Stomach (tissue), 9 donors: ENCODE results near the gene FUT6. TPM values are rescaled to one million over a fixed set of nuclear protein-coding genes. Genes with fewer than 3 reads are reported as not detected.

Source experiments
- DNase-seq, 2 donors: peaks; one replicate each; pipeline versions ENCODE4 v3.0.0 to v3.0.0-alpha.2; 2013 to 2019
- H3K27ac ChIP-seq, 5 donors: fragments of 200-600 bp in 4 of 5; sonication (generic) in 4 of 5; one replicate each; pipeline ENCODE4 v1.5.1; 2013 to 2019; ENCODE audit warnings: mild to moderate bottlenecking in 1 of 5, moderate library complexity in 1 of 5
- H3K27me3 ChIP-seq, 3 donors: fragments of 200-600 bp; sonication (generic); one replicate each; pipeline ENCODE4 v1.5.1; 2017 to 2019; ENCODE audit warnings: mixed run types in 1 of 3
- H3K36me3 ChIP-seq, 4 donors: fragments of 200-600 bp; sonication (generic); 1 replicate in 3 of 4; 2 replicates in 1 of 4; pipeline ENCODE4 v1.5.1; 2016 to 2019
- H3K4me1 ChIP-seq, 4 donors: fragments of 200-600 bp; sonication (generic); one replicate each; pipeline ENCODE4 v1.5.1; 2016 to 2019
- H3K4me3 ChIP-seq, 4 donors: fragments of 200-600 bp; sonication (generic) in 3 of 4; one replicate each; pipeline ENCODE4 v1.5.1; 2016 to 2019; ENCODE audit warnings: mild to moderate bottlenecking in 1 of 4
- H3K9me3 ChIP-seq, 4 donors: fragments of 200-600 bp; sonication (generic); one replicate each; pipeline ENCODE4 v1.5.1; 2016 to 2019
- EP300 ChIP-seq: sonication (generic); formaldehyde crosslinking; IDR thresholded peaks from one replicate; pipeline ENCODE4 v1.6.1; 2017; ENCODE audit warnings: antibody characterized with exemption
- POLR2A ChIP-seq, 4 donors: fragments of 450-650 bp; IDR thresholded peaks; one replicate each; pipeline ENCODE4 v1.6.1; 2016; ENCODE audit warnings: antibody characterized with exemption in 4 of 4, control low read depth in 2 of 4, mild to moderate bottlenecking in 1 of 4, moderate library complexity in 1 of 4
- POLR2AphosphoS5 ChIP-seq, 3 donors: sonication (generic); formaldehyde crosslinking; IDR thresholded peaks; one replicate each; pipeline ENCODE4 v1.6.1; 2016; ENCODE audit warnings: antibody characterized with exemption in 3 of 3
- WGBS, 5 donors: extraction: QIAGEN DNeasy Blood & Tissue Kit in 3 of 5; methylation state at CpG; one replicate each; pipeline versions ENCODE4 v1.1.5 to v1.1.7; 2013 to 2018; 5-methylcytosine and 5-hydroxymethylcytosine counted together
- intact Hi-C: fragments of 100-400 bp; cut with DNase I; formaldehyde crosslinking; loops from one replicate; pipeline ENCODE4 v1.15.1; 2023; ENCODE audit warnings: low total_unique reads
- polyA plus RNA-seq, 3 donors: library from polyadenylated mRNA; stranded (reverse); fragments of 200-250 nt; gene quantifications; one replicate each; pipeline ENCODE4 v1.2.3, GENCODE V29; 2013
- total RNA-seq, 5 donors: library from RNA; depleted of rRNA; stranded (reverse); fragments of >200 nt; gene quantifications; one replicate each; pipeline versions ENCODE4 v1.1.0 to v1.2.3, GENCODE V29; 2014 to 2016
- TF ChIP-seq, protein P1 (sequence below), 7 experiments: fragments of 450-650 bp in 4 of 7; fragments of 200-600 bp in 3 of 7; sonication (generic) in 3 of 7; IDR thresholded peaks; one replicate each; pipeline ENCODE4 v1.5.1; 2016 to 2019; ENCODE audit warnings: antibody characterized with exemption in 7 of 7, control low read depth in 2 of 7, mild to moderate bottlenecking in 1 of 7
- donor health status: healthy with polysubstance abuse.
- donor health status: Bipolar disorder and iron deficiency.
- donor health status: healthy.

The FUT6 gene
- total and polyA plus RNA-seq, 8 donors = 0.18 to 105 (median 15.3) TPM; not detected in 5

DNA sequence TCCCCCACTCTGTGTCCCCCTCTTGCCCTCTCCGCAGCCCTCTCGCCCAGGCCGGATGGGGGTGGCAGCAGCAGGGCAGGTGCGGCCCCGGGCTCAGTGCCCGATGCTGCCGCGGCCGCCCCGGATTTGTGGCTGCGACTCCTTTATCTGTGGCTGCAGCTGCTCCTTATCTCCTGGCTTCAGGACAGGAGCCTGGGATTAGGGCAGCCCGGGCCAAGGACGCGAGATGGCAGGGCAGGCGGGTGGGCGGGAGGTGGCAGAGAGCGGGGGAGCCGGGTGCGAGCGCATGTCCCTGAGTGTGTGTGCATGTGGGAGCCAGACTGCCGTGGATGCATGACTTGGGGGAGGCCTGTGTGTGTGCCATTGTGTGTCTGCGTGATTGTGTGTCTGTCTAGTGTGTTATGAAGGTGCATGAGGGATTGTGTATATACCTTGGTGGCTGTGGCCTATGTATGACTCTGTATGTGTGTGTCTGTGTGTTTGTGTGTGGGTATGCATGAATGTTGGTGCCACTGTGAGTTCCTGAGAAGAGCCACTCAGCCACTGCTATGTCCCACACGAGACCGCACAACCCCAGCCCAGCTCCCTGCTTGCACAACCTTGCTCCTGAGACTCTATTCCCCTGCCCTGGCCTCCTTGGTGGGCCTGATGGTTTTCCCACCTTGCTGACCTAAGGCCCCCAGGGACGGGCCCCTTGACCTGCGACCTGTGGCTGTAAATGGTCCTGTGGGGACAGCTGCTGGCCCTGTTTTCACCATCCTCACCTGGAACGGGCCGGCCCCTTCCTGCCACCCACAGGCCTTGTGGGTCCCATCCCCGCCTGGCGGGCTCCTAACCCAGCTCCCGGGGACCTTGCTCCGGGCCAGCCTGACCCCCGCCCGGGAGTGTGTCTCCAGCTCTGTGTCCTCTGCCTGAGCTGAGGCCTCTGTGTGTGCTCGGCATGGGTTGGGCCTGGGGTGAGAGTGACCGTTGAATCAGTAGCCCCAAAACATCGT is 40.0 kb downstream of the FUT6 start:
- Histone ChIP-seq H3K9me3 (no peaks in the 10 kb centered on the region), H3K27ac (peak overlapping the region; percentile 21 to 83 (median 60)), H3K4me3 (no peak overlapping the region), H3K27me3 (peaks cover 0 to 60% (median 24%) of the 10 kb centered on the region in 3 donors), H3K4me1 (peaks cover 44 to 60% (median 58%) of the 10 kb centered on the region in 4 donors), H3K36me3 (no peaks in the 10 kb centered on the region)
- TF ChIP-seq EP300 (no peak), POLR2AphosphoS5 (IDR thresholded peaks at IDR 0.05) (peak in 2 of 3 donors; percentile 16 to 40), POLR2A (IDR thresholded peaks at IDR 0.05) (no peak)
- WGBS, 5 donors = 38 to 49% (median 41%) methylated on average over 28 to 37 of the region's 37 CpGs
- intact Hi-C loops = loop anchor here (10.0 kb wide), 1 partner anchor 95 kb away; no protein-coding TSS in a partner anchor
- peak; percentile 64 to 80 for DNase-seq

DNA sequence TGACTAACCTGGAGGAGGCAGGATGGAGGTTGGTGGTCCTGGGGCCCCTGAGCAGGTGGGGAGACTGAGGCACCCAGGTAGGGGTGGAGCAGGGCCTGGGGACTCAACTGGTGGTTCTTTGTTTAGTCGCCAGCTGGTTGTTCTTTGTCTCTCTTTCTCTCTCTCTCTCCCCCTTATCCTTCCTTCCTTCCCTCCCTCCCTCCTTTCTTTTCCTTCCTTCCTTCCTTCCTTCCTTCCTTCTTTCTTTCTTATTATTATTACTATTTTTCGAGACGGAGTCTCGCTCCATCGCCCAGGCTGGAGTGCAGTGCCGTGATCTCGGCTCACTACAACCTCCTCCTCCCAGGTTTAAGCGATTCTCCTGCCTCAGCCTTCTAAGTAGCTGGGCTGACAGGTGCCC is 41.3 kb downstream of the FUT6 start:
- H3K4me3 ChIP-seq = no peak overlapping the region
- peaks cover 35 to 51% (median 45%) of the 10 kb centered on the region in 4 donors for H3K4me1 ChIP-seq
- TF ChIP-seq POLR2AphosphoS5 (IDR thresholded peaks at IDR 0.05) (no peak), EP300 (no peak), POLR2A (IDR thresholded peaks at IDR 0.05) (no peak)
- TF ChIP-seq, protein P1, sequence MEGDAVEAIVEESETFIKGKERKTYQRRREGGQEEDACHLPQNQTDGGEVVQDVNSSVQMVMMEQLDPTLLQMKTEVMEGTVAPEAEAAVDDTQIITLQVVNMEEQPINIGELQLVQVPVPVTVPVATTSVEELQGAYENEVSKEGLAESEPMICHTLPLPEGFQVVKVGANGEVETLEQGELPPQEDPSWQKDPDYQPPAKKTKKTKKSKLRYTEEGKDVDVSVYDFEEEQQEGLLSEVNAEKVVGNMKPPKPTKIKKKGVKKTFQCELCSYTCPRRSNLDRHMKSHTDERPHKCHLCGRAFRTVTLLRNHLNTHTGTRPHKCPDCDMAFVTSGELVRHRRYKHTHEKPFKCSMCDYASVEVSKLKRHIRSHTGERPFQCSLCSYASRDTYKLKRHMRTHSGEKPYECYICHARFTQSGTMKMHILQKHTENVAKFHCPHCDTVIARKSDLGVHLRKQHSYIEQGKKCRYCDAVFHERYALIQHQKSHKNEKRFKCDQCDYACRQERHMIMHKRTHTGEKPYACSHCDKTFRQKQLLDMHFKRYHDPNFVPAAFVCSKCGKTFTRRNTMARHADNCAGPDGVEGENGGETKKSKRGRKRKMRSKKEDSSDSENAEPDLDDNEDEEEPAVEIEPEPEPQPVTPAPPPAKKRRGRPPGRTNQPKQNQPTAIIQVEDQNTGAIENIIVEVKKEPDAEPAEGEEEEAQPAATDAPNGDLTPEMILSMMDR (IDR thresholded peaks at IDR 0.05) = no peak
- H3K27ac ChIP-seq = peak overlapping the region in 3 of 5 donors; percentile 56 to 83 (median 74)
- H3K36me3 ChIP-seq = no peaks in the 10 kb centered on the region
- WGBS, 5 donors = 79 to 94% (median 90%) methylated on average over 8 of the region's 8 CpGs
- DNase-seq = no peak
- intact Hi-C loops = no loop called here
- peaks cover 0 to 47% (median 13%) of the 10 kb centered on the region in 3 donors for H3K27me3 ChIP-seq
- H3K9me3 ChIP-seq = no peaks in the 10 kb centered on the region

DNA sequence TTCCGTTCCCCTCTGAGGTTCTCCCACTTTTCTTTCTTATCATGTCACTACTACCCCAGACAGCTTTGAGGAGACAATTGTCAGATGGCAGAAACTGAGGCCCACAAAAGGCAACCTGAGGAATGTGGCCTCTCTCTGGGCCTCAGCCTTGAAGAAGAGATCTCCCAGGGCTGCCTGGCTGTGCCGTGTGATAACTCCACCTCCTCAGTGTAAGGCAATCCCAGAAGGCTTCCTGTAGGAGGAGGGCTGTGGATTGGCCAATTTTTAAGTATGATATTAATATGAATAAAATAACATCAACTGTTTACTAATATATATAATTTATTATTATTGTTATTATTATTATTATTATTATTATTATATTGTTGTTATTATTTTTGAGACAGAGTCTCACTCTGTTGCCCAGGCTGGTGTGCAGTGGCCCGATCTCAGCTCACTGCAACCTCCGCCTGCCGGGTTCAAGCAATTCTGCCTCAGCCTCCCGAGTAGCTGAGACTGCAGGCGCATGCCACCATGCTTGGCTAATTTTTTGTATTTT is 44.1 kb downstream of the FUT6 start:
- no peaks in the 10 kb centered on the region for H3K9me3 ChIP-seq
- DNase-seq = no peak
- WGBS, 5 donors = 84 to 94% (median 92%) methylated on average over 7 of the region's 7 CpGs
- H3K4me3 ChIP-seq = no peak overlapping the region
- H3K27ac ChIP-seq = no peak overlapping the region
- intact Hi-C loops = no loop called here
- peaks cover 0 to 19% (median 5%) of the 10 kb centered on the region in 3 donors for H3K27me3 ChIP-seq
- peaks cover 18 to 32% (median 22%) of the 10 kb centered on the region in 4 donors for H3K4me1 ChIP-seq
- no peaks in the 10 kb centered on the region for H3K36me3 ChIP-seq
- TF ChIP-seq POLR2A (IDR thresholded peaks at IDR 0.05) (no peak), POLR2AphosphoS5 (IDR thresholded peaks at IDR 0.05) (no peak)

DNA sequence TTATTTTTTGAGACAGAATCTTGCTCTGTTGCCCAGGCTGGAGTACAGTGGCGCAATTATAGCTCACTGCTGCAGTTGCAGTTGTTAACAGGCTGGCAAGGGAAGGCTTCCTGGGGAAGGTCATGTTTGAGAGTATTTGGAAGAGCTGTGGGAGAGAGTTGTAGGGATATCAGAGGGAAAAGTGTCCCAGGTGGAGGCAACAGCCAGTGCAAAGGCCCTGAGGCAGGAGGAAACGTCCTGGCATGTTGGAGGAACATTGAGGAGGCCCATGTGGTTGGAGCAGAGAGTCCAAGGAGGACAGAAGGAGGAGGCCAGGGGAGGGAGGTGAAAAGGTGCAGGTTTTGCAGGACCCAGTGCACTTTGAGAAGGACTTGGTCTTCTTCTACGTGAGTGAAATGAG is 46.3 kb downstream of the FUT6 start:
- DNase-seq = no peak
- H3K27ac ChIP-seq = no peak overlapping the region
- peaks cover 7 to 23% (median 13%) of the 10 kb centered on the region in 4 donors for H3K4me1 ChIP-seq
- H3K4me3 ChIP-seq = no peak overlapping the region
- H3K27me3 ChIP-seq = no peaks in the 10 kb centered on the region
- H3K36me3 ChIP-seq = peaks cover 18 to 20% (median 20%) of the 10 kb centered on the region in 4 donors
- TF ChIP-seq, protein P1 (IDR thresholded peaks at IDR 0.05) = no peak
- TF ChIP-seq POLR2A (IDR thresholded peaks at IDR 0.05) (no peak), EP300 (no peak), POLR2AphosphoS5 (IDR thresholded peaks at IDR 0.05) (no peak)
- no peaks in the 10 kb centered on the region for H3K9me3 ChIP-seq
- intact Hi-C loops = no loop called here
- 84 to 91% (median 90%) methylated on average over 3 of the region's 3 CpGs for WGBS, 5 donors

DNA sequence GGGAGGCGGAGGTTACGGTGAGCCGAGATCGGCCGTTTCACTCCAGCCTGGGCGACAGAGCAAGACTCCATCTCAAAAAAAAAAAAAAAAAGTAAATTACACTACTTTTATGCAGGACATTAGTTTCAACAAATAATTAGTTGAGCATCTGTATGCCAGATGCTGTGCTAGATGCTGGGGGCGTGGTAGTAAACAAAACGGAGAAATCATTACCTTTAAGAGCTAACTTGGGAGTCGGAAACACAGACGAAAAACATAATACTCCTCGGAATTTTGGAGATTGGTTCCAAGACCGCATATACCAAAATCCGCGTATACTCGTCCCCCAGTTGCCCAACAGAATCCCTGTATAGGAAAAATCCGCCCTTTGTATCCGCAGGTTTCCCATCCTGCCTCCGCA is 47.3 kb downstream of the FUT6 start:
- no peaks in the 10 kb centered on the region for H3K27me3 ChIP-seq
- no peak overlapping the region for H3K27ac ChIP-seq
- H3K4me3 ChIP-seq = no peak overlapping the region
- intact Hi-C loops = no loop called here
- no peak for TF ChIP-seq EP300
- TF ChIP-seq, protein P1 (IDR thresholded peaks at IDR 0.05) = no peak
- TF ChIP-seq POLR2A (IDR thresholded peaks at IDR 0.05) = no peak
- TF ChIP-seq POLR2AphosphoS5 (IDR thresholded peaks at IDR 0.05) = no peak
- 91 to 96% (median 95%) methylated on average over 18 of the region's 18 CpGs for WGBS, 5 donors
- H3K9me3 ChIP-seq = no peaks in the 10 kb centered on the region
- H3K36me3 ChIP-seq = peaks cover 27 to 29% (median 29%) of the 10 kb centered on the region in 4 donors
- no peak for DNase-seq
- peaks cover 7 to 23% (median 13%) of the 10 kb centered on the region in 4 donors for H3K4me1 ChIP-seq
